ENCODE measurements around the gene PKMYT1. TPM values are rescaled to one million over a fixed set of nuclear protein-coding genes. Genes with fewer than 3 reads are reported as not detected.

PKMYT1 gene
- polyA plus RNA-seq, 2 of the 4 experiments (the other 2 are of a cell fraction) = 10.5 to 50.5 TPM

DNA sequence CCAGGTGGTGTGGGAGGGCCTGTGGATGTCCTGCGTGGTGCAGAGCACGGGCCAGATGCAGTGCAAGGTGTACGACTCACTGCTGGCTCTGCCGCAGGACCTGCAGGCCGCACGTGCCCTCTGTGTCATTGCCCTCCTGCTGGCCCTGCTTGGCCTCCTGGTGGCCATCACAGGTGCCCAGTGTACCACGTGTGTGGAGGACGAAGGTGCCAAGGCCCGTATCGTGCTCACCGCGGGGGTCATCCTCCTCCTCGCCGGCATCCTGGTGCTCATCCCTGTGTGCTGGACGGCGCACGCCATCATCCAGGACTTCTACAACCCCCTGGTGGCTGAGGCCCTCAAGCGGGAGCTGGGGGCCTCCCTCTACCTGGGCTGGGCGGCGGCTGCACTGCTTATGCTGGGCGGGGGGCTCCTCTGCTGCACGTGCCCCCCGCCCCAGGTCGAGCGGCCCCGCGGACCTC, 33.3 kb upstream of the PKMYT1 start:
- TF ChIP-seq, protein P1, sequence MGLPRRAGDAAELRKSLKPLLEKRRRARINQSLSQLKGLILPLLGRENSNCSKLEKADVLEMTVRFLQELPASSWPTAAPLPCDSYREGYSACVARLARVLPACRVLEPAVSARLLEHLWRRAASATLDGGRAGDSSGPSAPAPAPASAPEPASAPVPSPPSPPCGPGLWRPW (IDR thresholded peaks at IDR 0.05) = no peak
- no peak for TF ChIP-seq ZSCAN20 (CRISPR knock-in tag; IDR thresholded peaks at IDR 0.05)
- TF ChIP-seq, protein P2, sequence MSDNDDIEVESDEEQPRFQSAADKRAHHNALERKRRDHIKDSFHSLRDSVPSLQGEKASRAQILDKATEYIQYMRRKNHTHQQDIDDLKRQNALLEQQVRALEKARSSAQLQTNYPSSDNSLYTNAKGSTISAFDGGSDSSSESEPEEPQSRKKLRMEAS (IDR thresholded peaks at IDR 0.05) = peak; percentile 73
- peak; percentile 76 for TF ChIP-seq BHLHE40 (IDR thresholded peaks at IDR 0.05; ENCODE audit: low read depth, low read length)
- TF ChIP-seq ESRRA (IDR thresholded peaks at IDR 0.05; ENCODE audit: borderline replicate concordance, low read length) = no peak
- TF ChIP-seq MAFK (IDR thresholded peaks at IDR 0.05; ENCODE audit: partially characterized antibody) = no peak
- TF ChIP-seq CBX2 (IDR thresholded peaks at IDR 0.05; ENCODE audit: borderline replicate concordance, low read depth) = no peak
- TF ChIP-seq MAZ (IDR thresholded peaks at IDR 0.05; ENCODE audit: borderline replicate concordance, low read depth, low read length) = no peak
- TF ChIP-seq FOSL2 (IDR thresholded peaks at IDR 0.05) = no peak
- TF ChIP-seq FOSL2 (CRISPR knock-in tag; IDR thresholded peaks at IDR 0.05) = no peak
- no peak for TF ChIP-seq NPAS2 (CRISPR knock-in tag; IDR thresholded peaks at IDR 0.05; ENCODE audit: borderline replicate concordance)
- TF ChIP-seq ELK1 (IDR thresholded peaks at IDR 0.05; ENCODE audit: low read depth, low read length) = no peak
- TF ChIP-seq HMGXB4 (CRISPR knock-in tag; IDR thresholded peaks at IDR 0.05; ENCODE audit: borderline replicate concordance) = no peak
- no peak for TF ChIP-seq CEBPB (IDR thresholded peaks at IDR 0.05)
- no peak for TF ChIP-seq EHF (CRISPR knock-in tag; IDR thresholded peaks at IDR 0.05)
- no peak for TF ChIP-seq EP300 (IDR thresholded peaks at IDR 0.05)
- no peak for TF ChIP-seq JUNB (IDR thresholded peaks at IDR 0.05)
- no peak for TF ChIP-seq ZFP36 (IDR thresholded peaks at IDR 0.05; ENCODE audit: borderline replicate concordance, partially characterized antibody)
- no peak for TF ChIP-seq RARB (CRISPR knock-in tag; IDR thresholded peaks at IDR 0.05)
- TF ChIP-seq, protein P3, sequence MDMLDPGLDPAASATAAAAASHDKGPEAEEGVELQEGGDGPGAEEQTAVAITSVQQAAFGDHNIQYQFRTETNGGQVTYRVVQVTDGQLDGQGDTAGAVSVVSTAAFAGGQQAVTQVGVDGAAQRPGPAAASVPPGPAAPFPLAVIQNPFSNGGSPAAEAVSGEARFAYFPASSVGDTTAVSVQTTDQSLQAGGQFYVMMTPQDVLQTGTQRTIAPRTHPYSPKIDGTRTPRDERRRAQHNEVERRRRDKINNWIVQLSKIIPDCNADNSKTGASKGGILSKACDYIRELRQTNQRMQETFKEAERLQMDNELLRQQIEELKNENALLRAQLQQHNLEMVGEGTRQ (IDR thresholded peaks at IDR 0.05) = peak; percentile 50; the same call in 1 of the 2 replicates
- no peak for TF ChIP-seq POLR2AphosphoS2 (conservative IDR thresholded peaks at IDR 0.05; ENCODE audit: low read length)
- no peak for TF ChIP-seq PBX3 (IDR thresholded peaks at IDR 0.05)
- no peak for TF ChIP-seq FOSB (CRISPR knock-in tag; IDR thresholded peaks at IDR 0.05)
- H3K4me1 ChIP-seq = peaks cover 15% of the 10 kb centered on the region
- no peak overlapping the region for H3K4me3 ChIP-seq
- FAIRE-seq = no peak
- peak overlapping the region in 1 of 2 experiments; percentile 58; a peak in 3 of 6 replicates for H3K27ac ChIP-seq
- WGBS (ENCODE audit: missing lambda C conversion rate) = 67% methylated on average over 18 of the region's 27 CpGs
- ChIA-PET POLR2A (interaction anchor here (1.0 kb wide), 1 partner anchor 14 kb away, joined by 3 read pairs; no protein-coding TSS in a partner anchor), CTCF (interaction anchor here (1.2 to 3.4 kb wide), 2 partner anchors 10 to 29 kb away, joined by 3 to 16 read pairs; no protein-coding TSS in a partner anchor)
- DNase-seq (ENCODE audit: low read depth in 1 of 2, low spot score in 1 of 2) = no peak
- no peaks in the 10 kb centered on the region for H3K9me3 ChIP-seq
- H3K4me2 ChIP-seq = peak overlapping the region; percentile 36; the same call in 2 of the 3 replicates
- ATAC-seq = peak; percentile 47 to 50

All from A549 (cell line).